Measurements from ENCODE around the gene TMEM203.

The TMEM203 gene

DNA sequence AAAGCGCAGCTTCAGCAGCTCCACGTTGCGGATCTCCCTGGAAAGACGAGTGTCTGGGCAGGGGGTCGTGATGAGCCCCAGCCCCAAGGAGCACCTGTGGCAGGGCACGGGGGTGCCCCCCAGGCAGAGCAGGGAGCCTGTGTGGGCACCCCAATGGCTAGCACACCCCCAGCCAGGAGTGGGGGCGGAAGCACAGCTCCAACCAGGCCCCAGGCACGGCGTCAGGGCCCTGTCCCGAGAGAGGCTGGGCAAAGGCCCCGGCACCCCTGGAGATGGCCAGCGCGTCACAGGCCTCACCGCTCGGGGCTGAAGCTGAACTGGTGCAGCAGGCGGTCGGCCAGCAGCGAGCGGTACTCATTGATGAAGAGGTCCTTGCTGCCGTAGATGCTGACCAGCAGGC, 25.0 kb downstream of the TMEM203 start:
- TF ChIP-seq, protein P1, sequence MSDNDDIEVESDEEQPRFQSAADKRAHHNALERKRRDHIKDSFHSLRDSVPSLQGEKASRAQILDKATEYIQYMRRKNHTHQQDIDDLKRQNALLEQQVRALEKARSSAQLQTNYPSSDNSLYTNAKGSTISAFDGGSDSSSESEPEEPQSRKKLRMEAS (IDR thresholded peaks at IDR 0.05): no peak
- no peak for TF ChIP-seq YY1 (IDR thresholded peaks at IDR 0.05; ENCODE audit: low read depth)
- TF ChIP-seq EGR1 (IDR thresholded peaks at IDR 0.05): no peak
- TF ChIP-seq, protein P2, sequence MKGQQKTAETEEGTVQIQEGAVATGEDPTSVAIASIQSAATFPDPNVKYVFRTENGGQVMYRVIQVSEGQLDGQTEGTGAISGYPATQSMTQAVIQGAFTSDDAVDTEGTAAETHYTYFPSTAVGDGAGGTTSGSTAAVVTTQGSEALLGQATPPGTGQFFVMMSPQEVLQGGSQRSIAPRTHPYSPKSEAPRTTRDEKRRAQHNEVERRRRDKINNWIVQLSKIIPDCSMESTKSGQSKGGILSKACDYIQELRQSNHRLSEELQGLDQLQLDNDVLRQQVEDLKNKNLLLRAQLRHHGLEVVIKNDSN (IDR thresholded peaks at IDR 0.05): no peak
- TF ChIP-seq EP300 (IDR thresholded peaks at IDR 0.05; ENCODE audit: borderline replicate concordance): no peak
- no peak for TF ChIP-seq CREB1 (IDR thresholded peaks at IDR 0.05; ENCODE audit: low read depth)
- TF ChIP-seq, protein P3, sequence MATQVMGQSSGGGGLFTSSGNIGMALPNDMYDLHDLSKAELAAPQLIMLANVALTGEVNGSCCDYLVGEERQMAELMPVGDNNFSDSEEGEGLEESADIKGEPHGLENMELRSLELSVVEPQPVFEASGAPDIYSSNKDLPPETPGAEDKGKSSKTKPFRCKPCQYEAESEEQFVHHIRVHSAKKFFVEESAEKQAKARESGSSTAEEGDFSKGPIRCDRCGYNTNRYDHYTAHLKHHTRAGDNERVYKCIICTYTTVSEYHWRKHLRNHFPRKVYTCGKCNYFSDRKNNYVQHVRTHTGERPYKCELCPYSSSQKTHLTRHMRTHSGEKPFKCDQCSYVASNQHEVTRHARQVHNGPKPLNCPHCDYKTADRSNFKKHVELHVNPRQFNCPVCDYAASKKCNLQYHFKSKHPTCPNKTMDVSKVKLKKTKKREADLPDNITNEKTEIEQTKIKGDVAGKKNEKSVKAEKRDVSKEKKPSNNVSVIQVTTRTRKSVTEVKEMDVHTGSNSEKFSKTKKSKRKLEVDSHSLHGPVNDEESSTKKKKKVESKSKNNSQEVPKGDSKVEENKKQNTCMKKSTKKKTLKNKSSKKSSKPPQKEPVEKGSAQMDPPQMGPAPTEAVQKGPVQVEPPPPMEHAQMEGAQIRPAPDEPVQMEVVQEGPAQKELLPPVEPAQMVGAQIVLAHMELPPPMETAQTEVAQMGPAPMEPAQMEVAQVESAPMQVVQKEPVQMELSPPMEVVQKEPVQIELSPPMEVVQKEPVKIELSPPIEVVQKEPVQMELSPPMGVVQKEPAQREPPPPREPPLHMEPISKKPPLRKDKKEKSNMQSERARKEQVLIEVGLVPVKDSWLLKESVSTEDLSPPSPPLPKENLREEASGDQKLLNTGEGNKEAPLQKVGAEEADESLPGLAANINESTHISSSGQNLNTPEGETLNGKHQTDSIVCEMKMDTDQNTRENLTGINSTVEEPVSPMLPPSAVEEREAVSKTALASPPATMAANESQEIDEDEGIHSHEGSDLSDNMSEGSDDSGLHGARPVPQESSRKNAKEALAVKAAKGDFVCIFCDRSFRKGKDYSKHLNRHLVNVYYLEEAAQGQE (IDR thresholded peaks at IDR 0.05; ENCODE audit: low read depth): no peak
- TF ChIP-seq FOXM1 (IDR thresholded peaks at IDR 0.05; ENCODE audit: borderline replicate concordance, low read depth): no peak
- TF ChIP-seq ZBTB7A (IDR thresholded peaks at IDR 0.05; ENCODE audit: low read depth): no peak
- no peak for TF ChIP-seq TCF12 (IDR thresholded peaks at IDR 0.05; ENCODE audit: low read depth)
- TF ChIP-seq NFIC (IDR thresholded peaks at IDR 0.05): no peak
- no peak for TF ChIP-seq TAF1 (IDR thresholded peaks at IDR 0.05; ENCODE audit: low read depth)
- no peak for TF ChIP-seq CEBPB (IDR thresholded peaks at IDR 0.05)
- TF ChIP-seq RAD21 (IDR thresholded peaks at IDR 0.05; ENCODE audit: low read depth): no peak
- TF ChIP-seq TEAD4 (IDR thresholded peaks at IDR 0.05): no peak

DNA sequence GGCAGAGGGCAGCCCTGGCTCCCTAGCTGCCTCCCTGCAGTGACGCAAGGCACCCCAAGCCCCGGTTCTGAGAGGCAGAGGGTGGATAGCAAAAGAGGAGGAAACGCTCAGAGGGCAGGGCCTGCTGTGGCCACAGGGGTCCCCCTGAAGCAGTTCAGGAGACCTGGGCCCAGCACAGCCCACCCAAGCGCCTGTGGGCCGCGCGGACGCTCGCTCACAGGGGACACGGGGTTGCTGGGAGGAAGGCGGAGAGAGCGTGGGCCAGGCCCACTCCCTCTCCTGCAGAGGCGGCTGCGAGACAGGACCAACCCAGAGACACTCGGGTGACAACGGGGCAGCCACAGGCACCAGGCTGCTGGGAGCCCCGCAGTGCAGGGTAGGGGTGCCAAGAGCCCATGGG, 25.7 kb downstream of the TMEM203 start:
- TF ChIP-seq EGR1 (IDR thresholded peaks at IDR 0.05) (no peak), YY1 (IDR thresholded peaks at IDR 0.05; ENCODE audit: low read depth) (no peak), FOXM1 (IDR thresholded peaks at IDR 0.05; ENCODE audit: borderline replicate concordance, low read depth) (no peak), EP300 (IDR thresholded peaks at IDR 0.05; ENCODE audit: borderline replicate concordance) (no peak), RAD21 (IDR thresholded peaks at IDR 0.05; ENCODE audit: low read depth) (no peak), CEBPB (IDR thresholded peaks at IDR 0.05) (no peak), CREB1 (IDR thresholded peaks at IDR 0.05; ENCODE audit: low read depth) (no peak), TCF12 (IDR thresholded peaks at IDR 0.05; ENCODE audit: low read depth) (no peak), TEAD4 (IDR thresholded peaks at IDR 0.05) (no peak), TAF1 (IDR thresholded peaks at IDR 0.05; ENCODE audit: low read depth) (no peak), NFIC (IDR thresholded peaks at IDR 0.05) (no peak), ZBTB7A (IDR thresholded peaks at IDR 0.05; ENCODE audit: low read depth) (no peak)
- TF ChIP-seq, protein P2 (IDR thresholded peaks at IDR 0.05): no peak
- TF ChIP-seq, protein P3 (IDR thresholded peaks at IDR 0.05; ENCODE audit: low read depth): no peak
- TF ChIP-seq, protein P1 (IDR thresholded peaks at IDR 0.05): no peak

DNA sequence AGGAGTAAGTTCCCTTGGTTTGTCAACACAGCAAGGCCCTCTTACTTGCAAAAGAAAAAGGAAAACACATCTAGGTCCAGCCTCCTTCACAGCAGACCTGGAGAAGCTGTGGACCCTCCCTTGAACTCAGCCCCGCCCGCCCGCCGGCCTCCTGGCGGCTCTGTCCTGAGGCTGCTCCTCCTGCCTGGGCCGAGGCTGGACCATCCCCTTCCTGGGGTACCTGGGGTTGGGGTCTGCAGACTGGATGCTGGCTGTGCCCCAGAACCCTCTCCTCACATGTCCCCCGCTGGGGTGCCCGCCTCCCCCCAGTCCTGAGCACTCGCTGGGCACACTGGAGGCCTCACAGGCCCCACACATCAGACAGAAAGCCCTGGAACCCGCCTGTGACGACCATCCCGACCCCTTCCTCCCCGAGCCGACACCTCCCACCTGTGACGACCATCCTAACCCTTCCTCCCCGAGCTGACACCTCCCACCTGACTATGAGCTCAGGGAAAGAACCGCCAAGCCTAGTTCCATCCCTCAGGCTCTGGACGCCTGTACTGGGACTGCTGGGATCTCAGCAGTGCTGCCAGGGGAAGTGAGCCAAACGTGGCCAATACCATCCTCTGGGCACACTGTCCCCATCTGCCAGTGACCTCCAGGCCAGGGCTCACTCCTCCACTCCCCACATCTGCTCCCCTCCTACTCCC, 26.4 kb downstream of the TMEM203 start:
- TF ChIP-seq TEAD4 (IDR thresholded peaks at IDR 0.05) (no peak), TCF12 (IDR thresholded peaks at IDR 0.05; ENCODE audit: low read depth) (no peak), NFIC (IDR thresholded peaks at IDR 0.05) (no peak)

DNA sequence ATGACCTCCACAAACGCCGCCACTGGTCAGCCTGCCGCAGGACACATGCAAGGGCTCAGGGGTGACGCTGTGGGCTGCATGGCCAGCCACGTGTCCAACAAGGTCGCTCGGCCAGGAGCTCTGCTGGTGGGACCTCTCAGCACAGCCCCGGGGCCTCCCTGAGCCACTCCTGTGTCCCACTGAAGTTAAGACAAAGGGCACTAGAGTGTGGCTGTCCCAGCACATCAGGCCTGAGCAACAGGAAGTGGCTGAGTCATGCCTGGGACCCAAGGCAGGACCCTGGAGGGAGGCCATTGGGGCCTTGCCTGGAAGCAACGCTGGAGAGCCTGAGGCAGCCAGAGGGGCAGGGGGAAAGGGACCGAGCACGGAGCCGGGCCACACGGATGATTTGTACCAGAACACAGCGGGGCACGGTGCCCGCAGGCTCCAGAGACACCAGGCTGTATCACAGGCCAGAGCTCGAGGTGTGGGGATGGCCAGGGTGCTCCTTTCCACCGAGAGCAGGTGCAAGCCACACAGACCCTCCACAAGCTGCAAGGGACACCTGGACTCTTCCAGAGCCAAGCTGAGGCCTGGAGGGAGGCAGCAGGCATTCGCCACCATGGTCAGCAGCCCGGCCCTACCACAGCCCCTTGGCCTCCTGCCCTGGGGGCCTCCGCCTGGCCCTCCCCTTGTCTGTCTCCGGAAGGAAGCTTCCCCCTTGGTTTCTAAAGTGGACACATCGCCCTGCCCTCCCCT, 27.1 kb downstream of the TMEM203 start:
- no peak for TF ChIP-seq FOXM1 (IDR thresholded peaks at IDR 0.05; ENCODE audit: borderline replicate concordance, low read depth)
- TF ChIP-seq ZBTB7A (IDR thresholded peaks at IDR 0.05; ENCODE audit: low read depth): no peak
- TF ChIP-seq RAD21 (IDR thresholded peaks at IDR 0.05; ENCODE audit: low read depth): no peak
- TF ChIP-seq, protein P1 (IDR thresholded peaks at IDR 0.05): no peak
- TF ChIP-seq, protein P3 (IDR thresholded peaks at IDR 0.05; ENCODE audit: low read depth): no peak

Data from Ishikawa (cell line).